Measurements from ENCODE around the gene PUS10. TPM values are rescaled to one million over a fixed set of nuclear protein-coding genes. Genes with fewer than 3 reads are reported as not detected.
"Not testable (repeated sequence)": the region's sequence is repeated elsewhere in the genome, so short reads cannot be mapped to it uniquely, and the experiment has no call there.

Gene PUS10
- total RNA-seq, 1 donor from 2014 or later = 7.1 TPM

- no peak for DNase-seq (ENCODE audit: low spot score, unreplicated experiment)
- peaks cover 2% of the 10 kb centered on the region for H3K9me3 Mint-ChIP-seq (ENCODE audit: low read depth)
- peaks cover 2% of the 10 kb centered on the region for H3K36me3 Mint-ChIP-seq (ENCODE audit: insufficient read depth)
- TF ChIP-seq, protein P1, sequence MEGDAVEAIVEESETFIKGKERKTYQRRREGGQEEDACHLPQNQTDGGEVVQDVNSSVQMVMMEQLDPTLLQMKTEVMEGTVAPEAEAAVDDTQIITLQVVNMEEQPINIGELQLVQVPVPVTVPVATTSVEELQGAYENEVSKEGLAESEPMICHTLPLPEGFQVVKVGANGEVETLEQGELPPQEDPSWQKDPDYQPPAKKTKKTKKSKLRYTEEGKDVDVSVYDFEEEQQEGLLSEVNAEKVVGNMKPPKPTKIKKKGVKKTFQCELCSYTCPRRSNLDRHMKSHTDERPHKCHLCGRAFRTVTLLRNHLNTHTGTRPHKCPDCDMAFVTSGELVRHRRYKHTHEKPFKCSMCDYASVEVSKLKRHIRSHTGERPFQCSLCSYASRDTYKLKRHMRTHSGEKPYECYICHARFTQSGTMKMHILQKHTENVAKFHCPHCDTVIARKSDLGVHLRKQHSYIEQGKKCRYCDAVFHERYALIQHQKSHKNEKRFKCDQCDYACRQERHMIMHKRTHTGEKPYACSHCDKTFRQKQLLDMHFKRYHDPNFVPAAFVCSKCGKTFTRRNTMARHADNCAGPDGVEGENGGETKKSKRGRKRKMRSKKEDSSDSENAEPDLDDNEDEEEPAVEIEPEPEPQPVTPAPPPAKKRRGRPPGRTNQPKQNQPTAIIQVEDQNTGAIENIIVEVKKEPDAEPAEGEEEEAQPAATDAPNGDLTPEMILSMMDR (IDR thresholded peaks at IDR 0.05; ENCODE audit: unreplicated experiment) = no peak
- H3K27me3 Mint-ChIP-seq = no peaks in the 10 kb centered on the region
- peak overlapping the region; percentile 20 for H3K27ac Mint-ChIP-seq
- no peak overlapping the region for H3K4me3 Mint-ChIP-seq (ENCODE audit: low read depth)
- peaks cover 4% of the 10 kb centered on the region for H3K4me1 Mint-ChIP-seq (ENCODE audit: low read depth)
Observed at GRCh38 chr2:60906395-60906794, 111.7 kb downstream of the PUS10 start.

DNA sequence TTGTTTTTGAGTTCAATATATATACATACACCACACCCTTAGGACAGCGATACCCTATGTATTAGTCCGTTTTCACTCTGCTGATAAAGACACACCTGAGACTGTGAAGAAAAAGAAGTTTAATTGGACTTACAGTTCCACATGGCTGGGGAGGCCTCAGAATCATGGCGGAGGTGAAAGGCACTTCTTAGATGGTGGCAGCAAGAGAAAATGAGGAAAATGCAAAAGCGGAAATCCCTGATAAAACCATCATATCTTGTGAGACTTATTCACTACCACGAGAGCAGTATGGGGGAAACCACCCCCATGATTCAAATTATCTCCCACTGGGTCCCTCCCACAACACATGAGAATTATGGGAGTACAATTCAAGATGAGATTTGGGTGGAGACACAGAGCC is 112.2 kb downstream of the PUS10 start:
- not testable (repeated sequence) for H3K27me3 Mint-ChIP-seq; H3K27ac Mint-ChIP-seq; DNase-seq (ENCODE audit: low spot score, unreplicated experiment); H3K4me1 Mint-ChIP-seq (ENCODE audit: low read depth); H3K36me3 Mint-ChIP-seq (ENCODE audit: insufficient read depth); H3K9me3 Mint-ChIP-seq (ENCODE audit: low read depth); H3K4me3 Mint-ChIP-seq (ENCODE audit: low read depth)

DNA sequence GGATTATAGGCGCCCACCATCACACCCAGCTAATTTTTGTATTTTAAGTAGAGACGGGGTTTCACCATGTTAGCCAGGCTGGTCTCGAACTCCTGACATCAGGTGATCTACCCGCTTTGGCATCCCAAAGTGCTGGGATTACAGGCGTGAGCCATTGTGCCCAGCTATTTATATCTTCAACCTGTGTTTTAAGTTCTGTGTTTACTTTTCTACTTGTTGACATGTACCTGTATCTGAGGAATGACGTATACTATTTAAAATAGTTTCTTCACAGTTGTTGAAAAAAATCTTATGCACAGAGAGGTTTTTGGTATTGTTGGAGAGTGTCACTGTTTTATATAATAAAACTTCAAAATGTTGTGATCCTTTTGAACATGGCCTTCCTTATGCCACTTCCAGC is 116.8 kb downstream of the PUS10 start:
- H3K4me1 Mint-ChIP-seq (ENCODE audit: low read depth); H3K9me3 Mint-ChIP-seq (ENCODE audit: low read depth); H3K4me3 Mint-ChIP-seq (ENCODE audit: low read depth); H3K27me3 Mint-ChIP-seq; DNase-seq (ENCODE audit: low spot score, unreplicated experiment); H3K27ac Mint-ChIP-seq: not testable (repeated sequence)
- peaks cover 12% of the 10 kb centered on the region for H3K36me3 Mint-ChIP-seq (ENCODE audit: insufficient read depth)

GRCh38 chr2:60899892-60900249 is 118.2 kb downstream of the PUS10 start:
- H3K27me3 Mint-ChIP-seq = no peaks in the 10 kb centered on the region
- no peaks in the 10 kb centered on the region for H3K9me3 Mint-ChIP-seq (ENCODE audit: low read depth)
- TF ChIP-seq, protein P1 (IDR thresholded peaks at IDR 0.05; ENCODE audit: unreplicated experiment) = no peak
- no peaks in the 10 kb centered on the region for H3K4me1 Mint-ChIP-seq (ENCODE audit: low read depth)
- H3K27ac Mint-ChIP-seq = no peak overlapping the region
- H3K36me3 Mint-ChIP-seq (ENCODE audit: insufficient read depth) = peaks cover 13% of the 10 kb centered on the region
- no peak overlapping the region for H3K4me3 Mint-ChIP-seq (ENCODE audit: low read depth)
- no peak for DNase-seq (ENCODE audit: low spot score, unreplicated experiment)

DNA sequence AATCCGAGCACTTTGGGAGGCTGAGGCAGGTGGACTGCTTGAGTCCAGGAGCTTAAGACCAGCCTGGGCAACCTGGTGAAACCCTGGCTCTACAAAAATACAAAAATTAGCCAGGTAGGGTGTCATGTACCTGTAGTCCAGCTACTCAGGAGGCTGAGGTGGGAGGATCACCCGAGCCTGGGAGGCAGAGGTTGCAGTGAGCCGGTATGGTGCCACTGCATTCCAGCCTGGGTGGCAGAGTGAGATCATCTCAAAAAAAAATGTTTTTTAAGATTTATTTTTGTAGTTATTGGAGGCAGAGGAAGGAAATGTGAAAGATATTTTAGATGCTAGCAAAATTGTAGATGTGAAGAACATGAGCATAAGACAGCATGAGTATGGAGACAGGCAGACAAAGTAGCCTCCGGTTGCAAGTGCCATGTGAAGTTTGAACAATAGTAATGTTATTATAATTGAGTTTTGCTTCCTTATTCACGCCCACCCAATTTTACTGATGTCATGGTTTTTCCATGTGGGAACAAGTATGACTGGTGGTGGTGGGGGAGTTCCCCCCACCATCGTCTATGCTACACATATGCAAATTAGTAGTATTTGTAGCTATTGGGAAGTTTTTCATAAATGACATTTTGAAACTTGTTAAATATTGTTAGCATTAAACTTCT is 118.7 kb downstream of the PUS10 start:
- Mint-ChIP-seq H3K4me3 (ENCODE audit: low read depth) (no peak overlapping the region), H3K9me3 (ENCODE audit: low read depth) (no peaks in the 10 kb centered on the region), H3K27ac (no peak overlapping the region), H3K36me3 (ENCODE audit: insufficient read depth) (peaks cover 16% of the 10 kb centered on the region), H3K27me3 (no peaks in the 10 kb centered on the region), H3K4me1 (ENCODE audit: low read depth) (no peaks in the 10 kb centered on the region)
- TF ChIP-seq, protein P1 (IDR thresholded peaks at IDR 0.05; ENCODE audit: unreplicated experiment) = no peak
- no peak for DNase-seq (ENCODE audit: low spot score, unreplicated experiment)

GRCh38 chr2:60898567-60898966 is 119.5 kb downstream of the PUS10 start:
- peaks cover 20% of the 10 kb centered on the region for H3K36me3 Mint-ChIP-seq (ENCODE audit: insufficient read depth)
- H3K27me3 Mint-ChIP-seq = no peaks in the 10 kb centered on the region
- H3K4me3 Mint-ChIP-seq (ENCODE audit: low read depth) = no peak overlapping the region
- no peak for DNase-seq (ENCODE audit: low spot score, unreplicated experiment)
- H3K9me3 Mint-ChIP-seq (ENCODE audit: low read depth) = no peaks in the 10 kb centered on the region
- no peaks in the 10 kb centered on the region for H3K4me1 Mint-ChIP-seq (ENCODE audit: low read depth)
- TF ChIP-seq, protein P1 (IDR thresholded peaks at IDR 0.05; ENCODE audit: unreplicated experiment) = no peak
- no peak overlapping the region for H3K27ac Mint-ChIP-seq

Other genes with a start within 250 kb of the PUS10 start
- 11.9 and 12.3 TPM in 2 replicates for gene REL, start 136.7 kb downstream of the PUS10 start, total RNA-seq
- 34.0 and 37.6 TPM in 2 replicates for gene PEX13, start 535 bp downstream of the PUS10 start, total RNA-seq
- gene SANBR, start 47.6 kb upstream of the PUS10 start, total RNA-seq = 45.2 and 47.9 TPM in 2 replicates
- gene C2orf74, start 143.9 kb upstream of the PUS10 start, total RNA-seq = 10.0 and 13.6 TPM in 2 replicates